GM19193 (cell line): ENCODE data around the gene CASP3.

ENCODE experiments used
- POLR2A ChIP-seq: IDR thresholded peaks from 4 replicates; pipeline ENCODE4 v1.6.1; 2011; ENCODE audit not compliant: insufficient read depth, insufficient read length; ENCODE audit errors: extremely low read depth

Gene CASP3

DNA sequence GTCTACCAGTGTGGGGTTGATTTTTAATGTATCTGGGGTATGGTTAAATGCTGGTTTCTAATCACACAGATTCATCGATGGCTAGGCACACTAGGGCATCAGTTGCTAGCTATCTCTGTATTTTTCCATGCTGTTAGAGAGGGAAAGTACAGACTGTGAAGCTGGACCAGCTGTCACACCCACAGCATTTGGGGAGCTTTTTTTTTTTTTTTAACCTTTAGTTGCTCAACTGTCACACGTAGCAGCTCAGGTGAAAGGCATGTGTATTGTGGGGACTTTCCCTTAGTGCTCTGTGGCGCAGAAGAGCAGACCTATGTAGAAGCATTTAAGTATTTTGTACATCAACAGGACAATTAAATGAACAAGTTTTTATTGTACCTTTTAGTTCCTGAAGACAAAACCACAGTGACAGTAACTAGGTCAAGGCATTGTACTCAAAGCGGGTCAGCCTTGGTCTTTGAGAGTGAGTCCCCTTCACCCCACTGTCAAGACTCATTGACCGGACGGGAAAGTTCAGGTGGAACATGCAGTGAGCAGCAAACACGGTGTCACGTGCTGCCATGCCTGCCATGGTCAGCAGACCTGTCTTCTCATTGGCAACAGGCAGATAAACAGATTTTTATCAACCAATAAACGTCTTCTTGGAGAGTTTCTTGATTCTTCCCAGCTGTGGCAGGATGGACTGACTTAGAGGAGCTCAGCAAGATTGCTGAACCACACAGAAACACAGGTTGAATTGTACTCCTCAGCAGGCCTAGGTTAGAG is 65.3 kb downstream of the CASP3 start:
- TF ChIP-seq POLR2A, result no peak
